ENCODE measurements around the gene IMMT.

- TF ChIP-seq TAF1 (IDR thresholded peaks at IDR 0.05; ENCODE audit: control insufficient read depth, extremely low read depth, insufficient read depth, low read length, severe bottlenecking) (no peak), ARID2 (IDR thresholded peaks at IDR 0.05) (no peak), FOXP1 (CRISPR knock-in tag; IDR thresholded peaks at IDR 0.05) (no peak), ZNF12 (CRISPR knock-in tag; IDR thresholded peaks at IDR 0.05) (no peak)
Observed at GRCh38 chr2:86234563-86235131, 39.4 kb upstream of the IMMT start.

Data from K562 (cell line).